ENCODE measurements around the gene RAB40A.
"Not testable (repeated sequence)": the region's sequence is repeated elsewhere in the genome, so short reads cannot be mapped to it uniquely, and the experiment has no call there.

The RAB40A gene

GRCh38 chrX:103520386-103520785 lies 1.1 kb upstream of the RAB40A start:
- DNase-seq (ENCODE audit: low spot score) = no peak

- DNase-seq (ENCODE audit: low spot score) = no peak
These were observed 718 bp downstream of the RAB40A start for GRCh38 chrX:103518571-103518970.

- DNase-seq (ENCODE audit: low spot score) = no peak
These were observed 2.0 kb downstream of the RAB40A start for GRCh38 chrX:103517246-103517645.

- no peak for DNase-seq (ENCODE audit: low spot score)
These were observed 5.7 kb downstream of the RAB40A start for GRCh38 chrX:103513476-103514108.

GRCh38 chrX:103513067-103513466 lies 6.2 kb downstream of the RAB40A start:
- peak; percentile 17 for DNase-seq (ENCODE audit: low spot score)

- no peak for DNase-seq (ENCODE audit: low spot score)
These were observed 9.3 kb downstream of the RAB40A start for GRCh38 chrX:103510031-103510430.

GRCh38 chrX:103503853-103504207 lies 15.5 kb downstream of the RAB40A start:
- DNase-seq (ENCODE audit: low spot score) = no peak

GRCh38 chrX:103503163-103503852 lies 16.0 kb downstream of the RAB40A start:
- no peak for DNase-seq (ENCODE audit: low spot score)

- DNase-seq (ENCODE audit: low spot score) = no peak
These were observed 20.5 kb downstream of the RAB40A start for GRCh38 chrX:103498786-103499185.

- DNase-seq (ENCODE audit: low spot score) = no peak
These were observed 23.5 kb downstream of the RAB40A start for GRCh38 chrX:103495786-103496185.

GRCh38 chrX:103493578-103493977 lies 25.7 kb downstream of the RAB40A start:
- DNase-seq (ENCODE audit: low spot score) = not testable (repeated sequence)

GRCh38 chrX:103489733-103490132 lies 29.6 kb downstream of the RAB40A start:
- peak; percentile 12 for DNase-seq (ENCODE audit: low spot score)

GRCh38 chrX:103488794-103489193 lies 30.5 kb downstream of the RAB40A start:
- DNase-seq (ENCODE audit: low spot score) = no peak

- peak; percentile 7 for DNase-seq (ENCODE audit: low spot score)
These were observed 31.0 kb downstream of the RAB40A start for GRCh38 chrX:103488332-103488731.

GRCh38 chrX:103483720-103484119 lies 35.6 kb downstream of the RAB40A start:
- no peak for DNase-seq (ENCODE audit: low spot score)

- no peak for DNase-seq (ENCODE audit: low spot score)
These were observed 38.8 kb downstream of the RAB40A start for GRCh38 chrX:103480526-103480925.

- no peak for DNase-seq (ENCODE audit: low spot score)
These were observed 41.8 kb downstream of the RAB40A start for GRCh38 chrX:103477496-103477895.

- no peak for DNase-seq (ENCODE audit: low spot score)
These were observed 43.9 kb downstream of the RAB40A start for GRCh38 chrX:103475381-103475780.

GRCh38 chrX:103469977-103470376 lies 49.3 kb downstream of the RAB40A start:
- not testable (repeated sequence) for DNase-seq (ENCODE audit: low spot score)

- DNase-seq (ENCODE audit: low spot score) = peak; percentile 3
These were observed 51.4 kb downstream of the RAB40A start for GRCh38 chrX:103467887-103468286.

- no peak for DNase-seq (ENCODE audit: low spot score)
These were observed 52.1 kb downstream of the RAB40A start for GRCh38 chrX:103467156-103467555.

- peak; percentile 18 for DNase-seq (ENCODE audit: low spot score)
These were observed 54.5 kb downstream of the RAB40A start for GRCh38 chrX:103464774-103465117.

GRCh38 chrX:103464072-103464773 lies 55.1 kb downstream of the RAB40A start:
- peak; percentile 26 for DNase-seq (ENCODE audit: low spot score)
